Right lobe of liver (tissue), 6 donors: ENCODE measurements around the gene DUSP28. TPM values are rescaled to one million over a fixed set of nuclear protein-coding genes. Genes with fewer than 3 reads are reported as not detected.

Experiments used
- ATAC-seq, 4 donors: fragments of 200-7000 bp; cut with Tn5 transposase; one replicate each; pipeline ENCODE4 v1.9.1; 2020; ENCODE audit warnings: mild to moderate bottlenecking in 4 of 4, moderate library complexity in 4 of 4
- DNase-seq, 3 donors: peaks; one replicate each; pipeline ENCODE4 v3.0.0-alpha.2; 2020
- H3K27ac ChIP-seq, 3 donors: fragments of 200-600 bp; one replicate each; pipeline ENCODE4 v1.8.0; 2022
- H3K27me3 ChIP-seq, 2 donors: fragments of 200-600 bp; one replicate each; pipeline ENCODE4 v1.8.0; 2022
- H3K36me3 ChIP-seq, 4 donors: fragments of 200-600 bp; sonication (generic) in 1 of 4; one replicate each; pipeline versions ENCODE4 v1.5.1 to v1.8.0; 2017 to 2022; ENCODE audit warnings: control low read depth in 1 of 4
- H3K4me1 ChIP-seq, 4 donors: fragments of 200-600 bp; sonication (generic) in 1 of 4; one replicate each; pipeline versions ENCODE4 v1.5.1 to v1.8.0; 2017 to 2022; ENCODE audit warnings: control low read depth in 1 of 4
- H3K4me3 ChIP-seq, 3 donors: fragments of 200-600 bp; one replicate each; pipeline ENCODE4 v1.8.0; 2022
- H3K9me3 ChIP-seq, 4 donors: fragments of 200-600 bp; sonication (generic) in 1 of 4; one replicate each; pipeline versions ENCODE4 v1.5.1 to v1.8.0; 2017 to 2022; ENCODE audit warnings: control low read depth in 1 of 4
- POLR2A ChIP-seq: fragments of 450-650 bp; IDR thresholded peaks from one replicate; pipeline ENCODE4 v1.6.1; 2017; ENCODE audit warnings: antibody characterized with exemption, mild to moderate bottlenecking
- WGBS: methylation state at CpG from one replicate; pipeline ENCODE4 v1.1.6; 2018; ENCODE audit warnings: low coverage, low lambda C conversion rate; ENCODE audit not compliant: insufficient coverage; ENCODE audit errors: missing lambda C conversion rate; 5-methylcytosine and 5-hydroxymethylcytosine counted together
- intact Hi-C, 2 donors: fragments of 100-400 bp; cut with DNase I; formaldehyde crosslinking; loops; one replicate each; pipeline versions ENCODE4 v1.11.2 to v1.14.1; 2022
- total RNA-seq, 6 experiments: library from RNA; depleted of rRNA in 2 of 6; stranded (reverse); fragments of >200 nt in 2 of 6; fragmentation: NEBNext Ultra II Directional in 3 of 6; extraction: Animal tissue kit (Norgen Biotek cat#: 25700) in 3 of 6; gene quantifications; one replicate each; pipeline versions ENCODE4 v1.1.0 to v1.2.4, GENCODE V29; 2016 to 2023
- TF ChIP-seq, protein P1 (sequence below), 4 donors: fragments of 200-600 bp in 3 of 4; fragments of 450-650 bp in 1 of 4; IDR thresholded peaks; one replicate each; pipeline versions ENCODE4 v1.5.1 to v1.8.0; 2016 to 2022; ENCODE audit warnings: antibody characterized with exemption in 4 of 4, mild to moderate bottlenecking in 2 of 4
- donor health status: DM: no; HTN: yes; CAD: no.
- donor health status: DM: no; HTN: no; CAD: no.
- donor health status: DM: no; HTN: no; CAD: no.
- donor health status: DM: no; HTN: yes; CAD: no.
- donor health status: DM: no; HTN: yes; CAD: no.

The DUSP28 gene
- total RNA-seq, 6 experiments from 2014 or later = 1.3 to 3.5 (median 2.1) TPM

DNA sequence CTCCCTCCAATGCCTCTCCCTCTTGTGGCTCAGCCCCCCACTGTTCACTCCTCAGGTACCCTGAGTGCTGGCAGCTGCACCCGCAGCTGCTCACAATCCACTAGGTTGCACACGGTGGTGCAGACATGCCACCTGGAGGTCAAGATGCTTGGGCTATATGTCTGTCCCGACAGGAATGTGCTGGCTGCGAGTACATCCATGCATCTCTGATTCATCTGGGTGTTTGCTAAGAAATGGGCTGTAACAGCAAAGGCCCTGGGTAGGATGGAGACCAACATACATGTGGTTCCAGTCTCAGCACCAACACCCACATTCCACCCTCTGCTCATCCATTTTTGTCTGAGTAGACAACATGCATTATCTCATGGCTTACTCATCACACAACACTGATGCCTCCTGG is 33.6 kb upstream of the DUSP28 start:
- Histone ChIP-seq H3K27ac (no peak overlapping the region), H3K4me3 (no peak overlapping the region), H3K4me1 (no peaks in the 10 kb centered on the region), H3K9me3 (no peaks in the 10 kb centered on the region), H3K36me3 (no peaks in the 10 kb centered on the region), H3K27me3 (no peaks in the 10 kb centered on the region)
- no CpG with 5 or more reads among the region's 4 CpGs for WGBS
- TF ChIP-seq, protein P1, sequence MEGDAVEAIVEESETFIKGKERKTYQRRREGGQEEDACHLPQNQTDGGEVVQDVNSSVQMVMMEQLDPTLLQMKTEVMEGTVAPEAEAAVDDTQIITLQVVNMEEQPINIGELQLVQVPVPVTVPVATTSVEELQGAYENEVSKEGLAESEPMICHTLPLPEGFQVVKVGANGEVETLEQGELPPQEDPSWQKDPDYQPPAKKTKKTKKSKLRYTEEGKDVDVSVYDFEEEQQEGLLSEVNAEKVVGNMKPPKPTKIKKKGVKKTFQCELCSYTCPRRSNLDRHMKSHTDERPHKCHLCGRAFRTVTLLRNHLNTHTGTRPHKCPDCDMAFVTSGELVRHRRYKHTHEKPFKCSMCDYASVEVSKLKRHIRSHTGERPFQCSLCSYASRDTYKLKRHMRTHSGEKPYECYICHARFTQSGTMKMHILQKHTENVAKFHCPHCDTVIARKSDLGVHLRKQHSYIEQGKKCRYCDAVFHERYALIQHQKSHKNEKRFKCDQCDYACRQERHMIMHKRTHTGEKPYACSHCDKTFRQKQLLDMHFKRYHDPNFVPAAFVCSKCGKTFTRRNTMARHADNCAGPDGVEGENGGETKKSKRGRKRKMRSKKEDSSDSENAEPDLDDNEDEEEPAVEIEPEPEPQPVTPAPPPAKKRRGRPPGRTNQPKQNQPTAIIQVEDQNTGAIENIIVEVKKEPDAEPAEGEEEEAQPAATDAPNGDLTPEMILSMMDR (IDR thresholded peaks at IDR 0.05) = no peak
- TF ChIP-seq POLR2A = no peak
- DNase-seq = no peak
- no peak for ATAC-seq
- intact Hi-C loops = no loop called here

- Histone ChIP-seq H3K9me3 (peaks cover 0 to under 1% (median 0%) of the 10 kb centered on the region in 4 donors), H3K4me3 (no peak overlapping the region), H3K27me3 (no peaks in the 10 kb centered on the region), H3K36me3 (no peaks in the 10 kb centered on the region), H3K27ac (no peak overlapping the region), H3K4me1 (no peaks in the 10 kb centered on the region)
- 73% methylated on average over 3 of the region's 3 CpGs for WGBS
- DNase-seq = no peak
- intact Hi-C loops = no loop called here
- TF ChIP-seq, protein P1 (IDR thresholded peaks at IDR 0.05) = no peak
- TF ChIP-seq POLR2A = no peak
- no peak for ATAC-seq
These were observed 32.9 kb upstream of the DUSP28 start for GRCh38 chr2:240527153-240527750.

- DNase-seq = no peak
- no peak for ATAC-seq
- no peaks in the 10 kb centered on the region for H3K36me3 ChIP-seq
- WGBS = 100% methylated on average over 3 of the region's 13 CpGs
- H3K27ac ChIP-seq = no peak overlapping the region
- no peak overlapping the region for H3K4me3 ChIP-seq
- TF ChIP-seq, protein P1 (IDR thresholded peaks at IDR 0.05) = no peak
- no peak for TF ChIP-seq POLR2A
- H3K4me1 ChIP-seq = no peaks in the 10 kb centered on the region
- no peaks in the 10 kb centered on the region for H3K27me3 ChIP-seq
- intact Hi-C loops = no loop called here
- peaks cover 0 to 3% (median 0%) of the 10 kb centered on the region in 4 donors for H3K9me3 ChIP-seq
These were observed 31.6 kb upstream of the DUSP28 start for GRCh38 chr2:240528406-240529040.

DNA sequence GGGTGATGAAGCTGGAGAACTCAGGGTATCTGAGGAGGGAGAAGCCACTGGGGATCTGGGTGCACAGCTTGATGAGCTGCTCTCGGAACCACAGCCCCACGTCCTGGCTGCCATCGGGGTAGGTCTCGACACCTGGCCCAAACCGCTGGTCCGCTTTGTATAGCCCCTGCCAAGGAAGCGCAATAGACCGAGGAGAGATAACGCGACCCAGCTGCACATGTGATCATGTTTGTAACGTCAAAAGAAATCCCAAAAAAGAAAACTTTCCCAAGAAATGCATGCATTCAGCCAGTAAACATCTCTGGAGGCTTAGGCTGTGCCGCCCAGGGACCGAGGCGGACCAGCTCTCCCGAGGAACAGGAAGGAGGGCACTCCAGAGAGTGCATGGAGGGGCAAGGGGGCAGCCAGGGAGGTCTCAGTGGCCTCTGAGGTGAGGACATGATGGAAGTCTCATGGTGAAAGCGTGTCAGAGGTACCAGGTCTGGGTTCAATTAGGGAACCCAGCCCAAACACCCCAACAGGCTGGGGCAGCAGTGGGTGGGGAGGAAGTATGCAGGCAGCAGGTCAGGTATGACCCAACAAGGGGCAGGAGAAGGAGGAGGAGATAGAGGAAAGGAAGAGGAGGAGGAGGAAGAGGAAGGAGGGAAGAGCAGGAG is 30.7 kb upstream of the DUSP28 start:
- Histone ChIP-seq H3K4me1 (no peaks in the 10 kb centered on the region), H3K4me3 (no peak overlapping the region), H3K27ac (no peak overlapping the region), H3K36me3 (no peaks in the 10 kb centered on the region), H3K27me3 (no peaks in the 10 kb centered on the region), H3K9me3 (peaks cover 0 to 3% (median 0%) of the 10 kb centered on the region in 4 donors)
- DNase-seq (no peak), ATAC-seq (peak in 1 of 4 donors; percentile 26)
- WGBS = 97% methylated on average over 9 of the region's 16 CpGs
- intact Hi-C loops = no loop called here
- TF ChIP-seq POLR2A = no peak
- TF ChIP-seq, protein P1 (IDR thresholded peaks at IDR 0.05) = no peak
